Measurements from ENCODE around the gene OR1F1. TPM values are rescaled to one million over a fixed set of nuclear protein-coding genes. Genes with fewer than 3 reads are reported as not detected.

Gene OR1F1
- total and polyA plus RNA-seq, 2 of the 8 experiments (the other 6 are each of a cell fraction or from before 2014, with no cell fraction given) = 0.52 to 1.2 TPM

GRCh38 chr16:3192476-3193019 is 4.5 kb downstream of the OR1F1 start:
- H3K4me3 ChIP-seq (ENCODE audit: extremely low read depth in 1 of 4, insufficient read depth in 2 of 4, low read depth in 3 of 4, low read length in 4 of 4) = no peak overlapping the region; a peak in 1 of 8 replicates
- H2BK12ac ChIP-seq (ENCODE audit: low read depth, low read length) = no peak overlapping the region
- TF ChIP-seq NRF1 (IDR thresholded peaks at IDR 0.05; ENCODE audit: low read depth, low read length) = no peak
- no peak for TF ChIP-seq ATF2 (IDR thresholded peaks at IDR 0.05; ENCODE audit: low read length)
- TF ChIP-seq ATF3 (IDR thresholded peaks at IDR 0.05; ENCODE audit: insufficient read depth, low read depth, low read length) = no peak
- TF ChIP-seq EP300 (IDR thresholded peaks at IDR 0.05; ENCODE audit: borderline replicate concordance in 1 of 2, low read depth in 2 of 2, low read length in 2 of 2) = no peak
- no peak for TF ChIP-seq SIX5 (IDR thresholded peaks at IDR 0.05; ENCODE audit: low read depth, low read length)
- TF ChIP-seq SP2 (IDR thresholded peaks at IDR 0.05; ENCODE audit: low read length) = no peak
- no peak for TF ChIP-seq KDM5A (IDR thresholded peaks at IDR 0.05; ENCODE audit: low read length)
- no peak for TF ChIP-seq RBBP5 (IDR thresholded peaks at IDR 0.05; ENCODE audit: borderline replicate concordance, low read depth, low read length)
- TF ChIP-seq YY1 (IDR thresholded peaks at IDR 0.05; ENCODE audit: low read depth, low read length) = no peak
- TF ChIP-seq FOSL1 (IDR thresholded peaks at IDR 0.05; ENCODE audit: insufficient read depth, low read depth, low read length) = no peak
- TF ChIP-seq BACH1 (IDR thresholded peaks at IDR 0.05; ENCODE audit: low read length) = no peak

More at GRCh38 chr16:3192476-3193019, 4.5 kb downstream of the OR1F1 start:
- no peaks in the 10 kb centered on the region for H4K20me1 ChIP-seq (replicated peaks in 1 of 2; ENCODE audit: control insufficient read depth in 1 of 2, insufficient read depth in 2 of 2, low read length in 2 of 2)
- no peak overlapping the region for H3K23ac ChIP-seq (ENCODE audit: insufficient read length)
- 83% methylated on average over 36 of the region's 36 CpGs; no CpG with 5 or more reads in 1 of the 2 experiments for WGBS, 2 experiments (ENCODE audit: extremely low coverage in 1 of 2, insufficient coverage in 1 of 2, insufficient read length in 1 of 2, insufficient replicate concordance in 2 of 2, low coverage in 1 of 2, low lambda C conversion rate in 2 of 2, missing lambda C conversion rate in 1 of 2)
- ChIA-PET POLR2A (ENCODE audit: partially characterized antibody) (interaction anchor here (0.6 to 1.6 kb wide), 6 partner anchors 8 to 66 kb away, joined by 3 to 6 read pairs (median 4); partner anchors contain the start of gene ZNF213), CTCF (ENCODE audit: partially characterized antibody) (interaction anchor here (0.6 to 2.5 kb wide), 6 partner anchors 10 to 288 kb away, joined by 3 to 9 read pairs (median 4); no protein-coding TSS in a partner anchor)
- no peaks in the 10 kb centered on the region for H3K79me1 ChIP-seq (ENCODE audit: low read depth, low read length)
- H4K91ac ChIP-seq (replicated peaks; ENCODE audit: insufficient read length, low read length) = no peak overlapping the region
- no peak overlapping the region for H4K5ac ChIP-seq (ENCODE audit: insufficient read length, low read depth, low read length)
- H4K8ac ChIP-seq (ENCODE audit: extremely low read depth, insufficient read depth, low read length) = no peak overlapping the region
- H3K9me3 ChIP-seq (ENCODE audit: insufficient read depth in 2 of 2, low read depth in 1 of 2, low read length in 1 of 2) = no peaks in the 10 kb centered on the region; a peak in 1 of 4 replicates
- DNase-seq (ENCODE audit: low read depth in 1 of 2, low spot score in 2 of 2) = no peak
- H3K4me1 ChIP-seq (replicated peaks in 1 of 4; ENCODE audit: control insufficient read depth in 3 of 4, insufficient read depth in 4 of 4, low read length in 3 of 4) = peaks cover 0 to 5% (median 0%) of the 10 kb centered on the region in 4 experiments; a peak in 2 of 7 replicates
- no peak overlapping the region for H3K9ac ChIP-seq (replicated peaks in 1 of 4; ENCODE audit: extremely low read depth in 1 of 4, low read depth in 3 of 4, low read length in 3 of 4)
- H3K4me2 ChIP-seq (ENCODE audit: insufficient read depth in 1 of 2, low read depth in 2 of 2, low read length in 2 of 2) = peak overlapping the region in 1 of 2 experiments; percentile 97; a peak in 1 of 4 replicates
- H2AFZ ChIP-seq (ENCODE audit: low read length) = no peak overlapping the region
- H3K79me2 ChIP-seq (ENCODE audit: control insufficient read depth in 1 of 2, insufficient read depth in 2 of 2, low read length in 2 of 2) = no peaks in the 10 kb centered on the region
- no peak overlapping the region for H3K27ac ChIP-seq (ENCODE audit: low read depth, low read length)
- no peak overlapping the region for H3K4ac ChIP-seq (replicated peaks; ENCODE audit: insufficient read length, low read depth, low read length)
- H2BK15ac ChIP-seq (ENCODE audit: low read length) = no peak overlapping the region
- no peak overlapping the region for H2AK5ac ChIP-seq (ENCODE audit: low read depth, low read length)
- H3K56ac ChIP-seq (replicated peaks; ENCODE audit: insufficient read length, low read depth, low read length) = no peak overlapping the region
- H3K14ac ChIP-seq (ENCODE audit: insufficient read length) = no peak overlapping the region
- peaks cover 5 to 17% (median 14%) of the 10 kb centered on the region in 4 experiments for H3K27me3 ChIP-seq (replicated peaks in 1 of 4; ENCODE audit: control insufficient read depth in 3 of 4, extremely low read depth in 1 of 4, insufficient read depth in 3 of 4, low read length in 3 of 4)
- peaks cover 17% of the 10 kb centered on the region for H3K23me2 ChIP-seq (ENCODE audit: low read depth, low read length)
- H2BK5ac ChIP-seq (ENCODE audit: low read depth, low read length) = no peak overlapping the region
- H3K36me3 ChIP-seq (ENCODE audit: control insufficient read depth in 2 of 4, insufficient read depth in 4 of 4, low read length in 3 of 4) = no peaks in the 10 kb centered on the region
- H2BK120ac ChIP-seq (replicated peaks; ENCODE audit: low read depth, low read length) = no peak overlapping the region
- FAIRE-seq = no peak
- H3K18ac ChIP-seq (ENCODE audit: extremely low read depth, low read length) = no peak overlapping the region
- no peak overlapping the region for H2BK20ac ChIP-seq (ENCODE audit: low read length)
